GM12878 (cell line): ENCODE results near the gene SOX4.
"Not testable (repeated sequence)": the region's sequence is repeated elsewhere in the genome, so short reads cannot be mapped to it uniquely, and the experiment has no call there.

ENCODE experiments used
- CTCF ChIP-seq, 3 experiments: IDR thresholded peaks in 2 of 3; conservative IDR thresholded peaks in 1 of 3; 2 replicates each; pipeline ENCODE4 v1.5.1; 2011; ENCODE audit warnings: low read depth in 3 of 3, low read length in 3 of 3, mild to moderate bottlenecking in 3 of 3, control low read depth in 2 of 3, moderate library complexity in 2 of 3, inconsistent platforms in 1 of 3, mixed read lengths in 1 of 3; ENCODE audit not compliant: control insufficient read depth in 2 of 3, insufficient read depth in 1 of 3; ENCODE audit errors: extremely low read depth in 1 of 3
- KLF5 ChIP-seq: fragments of 450-650 bp; IDR thresholded peaks from 2 replicates; pipeline ENCODE4 v1.6.1; 2014; ENCODE audit warnings: mild to moderate bottlenecking; ENCODE audit not compliant: partially characterized antibody
- NFXL1 ChIP-seq: fragments of 450-650 bp; IDR thresholded peaks from 2 replicates; pipeline ENCODE4 v1.6.1; 2017; ENCODE audit warnings: antibody characterized with exemption, mild to moderate bottlenecking, borderline replicate concordance
- POLR2A ChIP-seq: IDR thresholded peaks from 2 replicates; pipeline ENCODE4 v1.6.1; 2011; ENCODE audit warnings: low read depth, mild to moderate bottlenecking, low read length
- TAF1 ChIP-seq: IDR thresholded peaks from 2 replicates; pipeline ENCODE4 v1.6.1; 2011; ENCODE audit warnings: mild to moderate bottlenecking, low read depth, low read length, borderline replicate concordance
- YY1 ChIP-seq: IDR thresholded peaks from 2 replicates; pipeline ENCODE4 v1.6.1; 2011; ENCODE audit warnings: low read depth, mild to moderate bottlenecking, low read length

DNA sequence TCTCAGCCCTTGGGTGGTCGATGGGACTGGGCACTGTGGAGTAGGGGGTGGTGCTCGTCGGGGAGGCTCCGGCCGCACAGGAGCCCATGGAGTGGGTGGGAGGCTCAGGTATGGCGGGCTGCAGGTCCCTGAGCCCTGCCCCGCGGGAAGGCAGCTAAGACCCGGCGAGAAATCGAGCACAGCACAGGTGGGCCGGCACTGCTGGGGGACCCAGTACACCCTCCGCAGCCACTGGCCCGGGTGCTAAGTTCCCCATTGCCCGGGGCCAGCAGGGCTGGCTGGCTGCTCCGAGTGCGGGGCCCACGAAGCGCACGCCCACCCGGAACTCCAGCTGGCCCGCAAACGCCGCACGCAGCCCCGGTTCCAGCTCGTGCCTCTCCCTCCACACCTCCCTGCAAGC is 41.3 kb upstream of the SOX4 start:
- not testable (repeated sequence) for TF ChIP-seq POLR2A; NFXL1; YY1; CTCF (IDR thresholded peaks at IDR 0.05 in 2 of 3, conservative IDR thresholded peaks at IDR 0.05 in 1 of 3; ENCODE audit: control insufficient read depth in 2 of 3, extremely low read depth in 1 of 3, insufficient read depth in 1 of 3, low read depth in 3 of 3, low read length in 3 of 3); KLF5; TAF1
